MCF 10A (cell line): ENCODE measurements around the gene SLC24A3. TPM values are rescaled to one million over a fixed set of nuclear protein-coding genes. Genes with fewer than 3 reads are reported as not detected.

Experiments
- BruUV-seq: library from RNA; stranded (reverse); fragments of 400-500 nt; replicated peaks from 2 replicates; lab custom pipeline; 2021; lab: Mats Ljungman, UMichigan
- CTCF ChIA-PET: fragments of 300-600 bp; sonication (Branson Sonifier 250); formaldehyde crosslinking; extraction: SDS; loops from one replicate; lab custom pipeline; 2021; ENCODE audit warnings: antibody characterized with exemption, inconsistent platforms; lab: Yijun Ruan, JAX
- POLR2A ChIA-PET: fragments of 300-600, 350-650 bp; sonication (Branson Sonifier 250); formaldehyde crosslinking; extraction: SDS; loops from one replicate; lab custom pipeline; 2020; ENCODE audit warnings: antibody characterized with exemption, inconsistent platforms; lab: Yijun Ruan, JAX
- DNase-seq: peaks from one replicate; pipeline ENCODE4 v3.0.0-alpha.2; 2018; ENCODE audit not compliant: unreplicated experiment
- H3K27ac Mint-ChIP-seq: one replicate; pipeline ENCODE4 v1.8.0; 2022; ENCODE audit warnings: mild to moderate bottlenecking, low read depth, mixed read lengths; ENCODE audit not compliant: unreplicated experiment
- H3K27me3 Mint-ChIP-seq: one replicate; pipeline ENCODE4 v1.8.0; 2022; ENCODE audit warnings: mixed read lengths; ENCODE audit not compliant: insufficient read depth, unreplicated experiment
- H3K36me3 Mint-ChIP-seq: one replicate; pipeline ENCODE4 v1.8.0; 2022; ENCODE audit warnings: mild to moderate bottlenecking, moderate library complexity, mixed read lengths; ENCODE audit not compliant: insufficient read depth, unreplicated experiment
- H3K4me1 Mint-ChIP-seq: one replicate; pipeline ENCODE4 v1.8.0; 2022; ENCODE audit warnings: mixed read lengths; ENCODE audit not compliant: insufficient read depth, unreplicated experiment
- H3K4me3 Mint-ChIP-seq: one replicate; pipeline ENCODE4 v1.8.0; 2022; ENCODE audit warnings: mild to moderate bottlenecking, moderate library complexity, mixed read lengths; ENCODE audit not compliant: unreplicated experiment
- H3K9me3 Mint-ChIP-seq: one replicate; pipeline ENCODE4 v1.8.0; 2022; ENCODE audit warnings: mixed read lengths; ENCODE audit not compliant: unreplicated experiment
- CTCF ChIP-seq: fragments of 200-600 bp; IDR thresholded peaks from one replicate; pipeline ENCODE4 v1.8.0; 2022; ENCODE audit warnings: antibody characterized with exemption, mild to moderate bottlenecking; ENCODE audit not compliant: unreplicated experiment
- intact Hi-C: fragments of 100-400 bp; cut with micrococcal nuclease; formaldehyde crosslinking; loops from 2 replicates; pipeline ENCODE4 v1.14.1; 2022
- total RNA-seq: library from RNA; stranded (reverse); gene quantifications from 2 replicates; pipeline ENCODE4 v1.2.3, GENCODE V29; 2022

SLC24A3 gene
- total RNA-seq, 1 experiment from 2014 or later, result not detected

GRCh38 chr20:19510611-19511010 lies 298.2 kb downstream of the SLC24A3 start:
- intact Hi-C loops, result no loop called here
- Mint-ChIP-seq H3K4me1 (no peaks in the 10 kb centered on the region), H3K36me3 (no peaks in the 10 kb centered on the region), H3K27me3 (no peaks in the 10 kb centered on the region), H3K27ac (no peak overlapping the region), H3K9me3 (peaks cover 3% of the 10 kb centered on the region), H3K4me3 (no peak overlapping the region)
- no peak for DNase-seq
- POLR2A ChIA-PET, result no interaction called here
- CTCF ChIA-PET, result no interaction called here
- no peak for TF ChIP-seq CTCF
- BruUV-seq, result no TSS peak

GRCh38 chr20:19511931-19512330 lies 299.5 kb downstream of the SLC24A3 start:
- no peak overlapping the region for H3K4me3 Mint-ChIP-seq
- no peaks in the 10 kb centered on the region for H3K27me3 Mint-ChIP-seq
- no TSS peak for BruUV-seq
- H3K36me3 Mint-ChIP-seq, result no peaks in the 10 kb centered on the region
- no peak for DNase-seq
- CTCF ChIA-PET, result interaction anchor here (0.6 to 0.7 kb wide), 2 partner anchors 29 to 305 kb away, joined by 3 to 4 read pairs; no protein-coding TSS in a partner anchor
- no peak for TF ChIP-seq CTCF
- H3K9me3 Mint-ChIP-seq, result peaks cover 8% of the 10 kb centered on the region
- POLR2A ChIA-PET, result no interaction called here
- no peaks in the 10 kb centered on the region for H3K4me1 Mint-ChIP-seq
- no peak overlapping the region for H3K27ac Mint-ChIP-seq
- intact Hi-C loops, result no loop called here

GRCh38 chr20:19512886-19513677 lies 300.6 kb downstream of the SLC24A3 start:
- TF ChIP-seq CTCF, result no peak
- intact Hi-C loops, result no loop called here

GRCh38 chr20:19515074-19515473 lies 302.6 kb downstream of the SLC24A3 start:
- H3K27me3 Mint-ChIP-seq, result no peaks in the 10 kb centered on the region
- TF ChIP-seq CTCF, result no peak
- ChIA-PET POLR2A (interaction anchor here (0.6 kb wide), 1 partner anchor 81 kb away, joined by 3 read pairs; no protein-coding TSS in a partner anchor), CTCF (no interaction called here)
- no TSS peak for BruUV-seq
- H3K4me3 Mint-ChIP-seq, result no peak overlapping the region
- H3K4me1 Mint-ChIP-seq, result no peaks in the 10 kb centered on the region
- peaks cover 15% of the 10 kb centered on the region for H3K9me3 Mint-ChIP-seq
- intact Hi-C loops, result no loop called here
- no peak for DNase-seq
- no peak overlapping the region for H3K27ac Mint-ChIP-seq
- no peaks in the 10 kb centered on the region for H3K36me3 Mint-ChIP-seq

More at GRCh38 chr20:19512886-19513677, 300.6 kb downstream of the SLC24A3 start:
- Mint-ChIP-seq H3K27ac (no peak overlapping the region), H3K9me3 (peaks cover 9% of the 10 kb centered on the region), H3K4me1 (no peaks in the 10 kb centered on the region), H3K27me3 (no peaks in the 10 kb centered on the region), H3K4me3 (no peak overlapping the region), H3K36me3 (no peaks in the 10 kb centered on the region)
- POLR2A ChIA-PET, result no interaction called here
- DNase-seq, result no peak
- CTCF ChIA-PET, result interaction anchor here (0.6 kb wide), 2 partner anchors 14 to 307 kb away, joined by 3 to 4 read pairs; no protein-coding TSS in a partner anchor
- BruUV-seq, result no TSS peak
